Measurements from ENCODE around the gene LRRN4. TPM values are rescaled to one million over a fixed set of nuclear protein-coding genes. Genes with fewer than 3 reads are reported as not detected.

Gene LRRN4
- total and polyA plus RNA-seq, 9 of the 15 experiments (the other 6 are each of a cell fraction or from before 2014, with no cell fraction given), result not detected

DNA sequence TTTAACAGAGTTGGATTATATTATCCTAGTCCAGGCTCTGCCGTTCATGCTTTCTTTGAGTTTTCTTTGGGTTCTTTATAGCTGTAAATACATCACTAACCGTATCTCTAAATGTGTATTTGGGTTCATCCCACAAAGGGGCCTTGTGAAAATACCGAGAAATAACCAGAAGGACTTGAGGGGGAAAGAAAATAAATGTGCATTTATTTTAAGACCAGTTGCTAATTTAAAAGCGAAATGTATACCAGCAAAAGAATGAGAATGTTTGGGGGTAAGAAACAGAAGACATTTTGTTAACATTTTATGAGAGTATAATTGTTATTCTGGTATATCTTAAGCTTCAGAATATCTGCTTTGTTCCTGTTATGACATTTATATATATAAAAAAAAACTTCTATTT, 38.9 kb downstream of the LRRN4 start (continued):
- TF ChIP-seq NCOA4 (IDR thresholded peaks at IDR 0.05; ENCODE audit: partially characterized antibody), result no peak
- no peak for TF ChIP-seq CCAR2 (IDR thresholded peaks at IDR 0.05; ENCODE audit: low read depth, low read length)
- no peak for TF ChIP-seq RNF2 (IDR thresholded peaks at IDR 0.05)

DNA sequence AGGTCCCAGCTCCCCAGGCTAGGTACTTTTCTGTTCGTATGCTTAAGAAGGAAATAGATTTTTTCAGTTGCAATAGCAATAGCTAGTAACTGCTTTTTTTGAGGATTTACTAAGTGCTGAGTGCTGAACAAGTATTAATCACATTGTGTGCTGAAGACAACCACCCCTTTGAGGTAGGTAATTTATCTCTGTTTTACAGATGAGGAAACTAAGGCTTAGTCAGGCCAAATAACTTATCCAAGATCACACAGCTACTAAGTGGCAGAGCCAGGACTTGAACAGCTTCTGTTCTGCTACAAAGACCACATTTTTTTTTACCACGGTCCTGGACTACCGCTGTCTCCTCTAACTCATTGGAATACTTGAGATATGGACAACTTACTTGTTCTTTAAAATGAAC, 39.8 kb downstream of the LRRN4 start:
- ChIA-PET POLR2A (no interaction called here), CTCF (ENCODE audit: low intra/inter-chr PET ratio) (no interaction called here)
- H3K4me1 ChIP-seq (replicated peaks in 1 of 2; ENCODE audit: control insufficient read depth in 2 of 2, insufficient read depth in 2 of 2, low read length in 2 of 2), result peaks cover 12 to 37% of the 10 kb centered on the region in 2 experiments
- H3K4me2 ChIP-seq (ENCODE audit: insufficient read depth, low read length), result peak overlapping the region; percentile 56
- peak; percentile 59 for ATAC-seq
- H3K27ac ChIP-seq (ENCODE audit: extremely low read depth, low read depth, low read length), result peak overlapping the region; percentile 40
- H4K20me1 ChIP-seq (replicated peaks; ENCODE audit: control insufficient read depth, insufficient read depth, low read length), result no peaks in the 10 kb centered on the region
- peak overlapping the region in 1 of 2 experiments; percentile 31; a peak in 1 of 4 replicates for H3K9ac ChIP-seq (ENCODE audit: insufficient read depth in 1 of 2, low read depth in 2 of 2, low read length in 2 of 2)
- intact Hi-C loops (cut with micrococcal nuclease) (no loop called here), in situ Hi-C loops (cut with MboI) (no loop called here)
- 11% methylated on average over 3 of the region's 3 CpGs for WGBS (ENCODE audit: insufficient coverage, low coverage, missing lambda C conversion rate)
- peak; percentile 53 for TF ChIP-seq CBFA2T3 (IDR thresholded peaks at IDR 0.05)
- peak; percentile 24 for TF ChIP-seq MEIS2 (IDR thresholded peaks at IDR 0.05; ENCODE audit: partially characterized antibody)
- TF ChIP-seq SIX5 (IDR thresholded peaks at IDR 0.05; ENCODE audit: borderline replicate concordance in 1 of 2, insufficient read depth in 1 of 2, low read depth in 1 of 2, low read length in 2 of 2), result no peak
- no peak for TF ChIP-seq PBX2 (CRISPR knock-in tag; IDR thresholded peaks at IDR 0.05; ENCODE audit: low read depth)
- TF ChIP-seq PBX2 (tag; conservative IDR thresholded peaks at IDR 0.05; ENCODE audit: low read depth), result peak; percentile 57; the same call in 1 of the 2 replicates
- peak; percentile 64 for TF ChIP-seq TCF3 (CRISPR knock-in tag; IDR thresholded peaks at IDR 0.05)
- TF ChIP-seq ARID1B (IDR thresholded peaks at IDR 0.05), result 0 out of 2 replicates have a peak, but pooled peaks have one; percentile 45
- TF ChIP-seq CBFB (CRISPR knock-in tag; IDR thresholded peaks at IDR 0.05), result no peak
- TF ChIP-seq, protein P1, sequence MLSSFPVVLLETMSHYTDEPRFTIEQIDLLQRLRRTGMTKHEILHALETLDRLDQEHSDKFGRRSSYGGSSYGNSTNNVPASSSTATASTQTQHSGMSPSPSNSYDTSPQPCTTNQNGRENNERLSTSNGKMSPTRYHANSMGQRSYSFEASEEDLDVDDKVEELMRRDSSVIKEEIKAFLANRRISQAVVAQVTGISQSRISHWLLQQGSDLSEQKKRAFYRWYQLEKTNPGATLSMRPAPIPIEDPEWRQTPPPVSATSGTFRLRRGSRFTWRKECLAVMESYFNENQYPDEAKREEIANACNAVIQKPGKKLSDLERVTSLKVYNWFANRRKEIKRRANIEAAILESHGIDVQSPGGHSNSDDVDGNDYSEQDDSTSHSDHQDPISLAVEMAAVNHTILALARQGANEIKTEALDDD (IDR thresholded peaks at IDR 0.05), result peak; percentile 70
- no peaks in the 10 kb centered on the region for H3K27me3 ChIP-seq (ENCODE audit: control insufficient read depth in 2 of 2, insufficient read depth in 2 of 2, low read length in 2 of 2)
- no peaks in the 10 kb centered on the region for H3K9me3 ChIP-seq (replicated peaks; ENCODE audit: control insufficient read depth, insufficient read depth, low read depth, low read length)
- H3K9me1 ChIP-seq (ENCODE audit: control insufficient read depth, insufficient read depth, low read length), result no peaks in the 10 kb centered on the region
- peaks cover 79% of the 10 kb centered on the region for H3K36me3 ChIP-seq (ENCODE audit: control insufficient read depth, insufficient read depth, low read length)
- FAIRE-seq, result peak; percentile 26
- no peak overlapping the region for H3K4me3 ChIP-seq
- DNase-seq (ENCODE audit: extremely low read depth in 1 of 4, low spot score in 3 of 4), result peak in 2 of 4 experiments; percentile 22 to 52
- H3K79me2 ChIP-seq (ENCODE audit: control insufficient read depth, insufficient read depth, low read length), result peaks cover 97% of the 10 kb centered on the region
- H2AFZ ChIP-seq (ENCODE audit: low read depth, low read length), result peak overlapping the region; percentile 7; the same call in 1 of the 2 replicates
- no TSS peak for BruUV-seq (replicated peaks)
